Rectal smooth muscle tissue (tissue), 1 donor: ENCODE measurements around the gene CFAP410.

ENCODE experiments used
- H3K27ac ChIP-seq: one replicate; pipeline ENCODE4 v1.7.0; 2013; ENCODE audit warnings: low read depth, low read length, inconsistent platforms
- H3K27me3 ChIP-seq: one replicate; pipeline ENCODE4 v1.7.0; 2013; ENCODE audit warnings: low read length; ENCODE audit not compliant: control insufficient read depth, insufficient read depth
- H3K36me3 ChIP-seq: one replicate; pipeline ENCODE4 v1.7.0; 2013; ENCODE audit warnings: low read length; ENCODE audit not compliant: control insufficient read depth, insufficient read depth
- H3K4me1 ChIP-seq: one replicate; pipeline ENCODE4 v1.7.0; 2013; ENCODE audit warnings: low read length; ENCODE audit not compliant: control insufficient read depth, insufficient read depth
- H3K4me3 ChIP-seq: one replicate; pipeline ENCODE4 v1.7.0; 2013; ENCODE audit warnings: low read length
- H3K9ac ChIP-seq: one replicate; pipeline ENCODE4 v1.7.0; 2013; ENCODE audit warnings: low read length

CFAP410 gene

DNA sequence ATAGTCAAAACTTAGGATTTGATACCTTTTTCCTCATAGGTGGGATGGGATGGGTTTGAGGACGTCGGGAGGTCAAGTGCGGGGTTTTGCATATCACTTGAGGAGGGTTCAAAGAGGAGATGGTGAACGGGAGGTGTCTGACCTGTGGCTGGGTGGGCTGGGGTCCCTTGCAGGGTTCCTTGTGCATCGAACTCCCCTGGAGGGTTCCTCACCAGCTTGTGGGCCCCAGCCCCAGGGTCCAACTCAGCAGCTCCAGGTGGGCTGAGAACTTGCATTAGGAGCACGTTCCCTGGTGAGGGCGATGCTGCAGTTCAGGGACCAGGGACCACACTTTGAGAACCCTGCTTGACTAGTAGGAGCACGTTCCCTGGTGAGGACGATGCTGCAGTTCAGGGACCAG lies 37.4 kb upstream of the CFAP410 start:
- Histone ChIP-seq H3K36me3 (no peaks in the 10 kb centered on the region), H3K4me1 (no peaks in the 10 kb centered on the region), H3K4me3 (no peak overlapping the region), H3K27me3 (no peaks in the 10 kb centered on the region), H3K9ac (no peak overlapping the region), H3K27ac (no peak overlapping the region)

DNA sequence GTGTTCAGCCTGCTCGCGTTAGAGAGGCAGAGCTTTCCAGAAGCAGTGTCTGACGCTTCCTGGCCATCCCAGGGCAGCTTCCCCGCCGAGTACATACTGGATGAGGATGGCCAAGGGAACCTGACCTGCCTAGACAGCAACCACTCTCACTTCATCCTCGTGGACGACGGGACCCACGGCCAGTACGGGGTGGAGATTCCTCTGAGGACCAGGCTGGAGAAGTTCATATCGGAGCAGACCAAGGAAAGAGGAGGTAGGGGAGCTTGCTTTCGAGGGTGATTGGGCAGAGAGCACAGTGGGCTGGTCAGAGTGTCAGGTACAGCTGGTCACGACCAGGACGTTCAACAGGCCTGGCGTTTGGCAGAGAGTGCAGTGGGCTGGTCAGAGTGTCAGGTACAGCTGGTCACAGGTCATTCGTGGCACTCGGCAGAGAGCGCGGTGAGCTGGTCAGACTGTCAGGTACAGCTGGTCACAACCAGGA lies 36.6 kb upstream of the CFAP410 start:
- Histone ChIP-seq H3K4me1 (no peaks in the 10 kb centered on the region), H3K27me3 (peaks cover 2% of the 10 kb centered on the region), H3K27ac (no peak overlapping the region), H3K4me3 (no peak overlapping the region), H3K9ac (no peak overlapping the region), H3K36me3 (no peaks in the 10 kb centered on the region)

DNA sequence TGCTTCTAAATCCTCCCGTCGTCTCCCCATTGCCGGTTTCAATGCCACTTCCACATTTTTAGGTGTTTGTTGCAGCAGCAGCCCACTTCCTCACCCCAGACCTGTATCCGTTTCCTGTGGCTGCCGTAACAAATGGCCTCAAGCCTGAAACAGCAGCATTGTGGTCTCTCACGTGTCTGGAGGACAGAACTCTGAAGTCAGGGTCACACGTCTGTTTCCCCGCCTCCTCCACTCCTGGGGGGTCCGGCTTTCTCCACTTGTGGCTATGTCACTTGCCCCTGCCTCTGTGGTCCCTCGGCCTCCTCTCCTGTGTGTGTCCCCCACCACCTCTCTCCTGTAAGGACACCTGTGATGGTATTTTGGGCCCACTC lies 36.1 kb upstream of the CFAP410 start:
- peaks cover 4% of the 10 kb centered on the region for H3K27me3 ChIP-seq
- no peak overlapping the region for H3K4me3 ChIP-seq
- no peak overlapping the region for H3K9ac ChIP-seq
- no peak overlapping the region for H3K27ac ChIP-seq
- no peaks in the 10 kb centered on the region for H3K4me1 ChIP-seq
- no peaks in the 10 kb centered on the region for H3K36me3 ChIP-seq

DNA sequence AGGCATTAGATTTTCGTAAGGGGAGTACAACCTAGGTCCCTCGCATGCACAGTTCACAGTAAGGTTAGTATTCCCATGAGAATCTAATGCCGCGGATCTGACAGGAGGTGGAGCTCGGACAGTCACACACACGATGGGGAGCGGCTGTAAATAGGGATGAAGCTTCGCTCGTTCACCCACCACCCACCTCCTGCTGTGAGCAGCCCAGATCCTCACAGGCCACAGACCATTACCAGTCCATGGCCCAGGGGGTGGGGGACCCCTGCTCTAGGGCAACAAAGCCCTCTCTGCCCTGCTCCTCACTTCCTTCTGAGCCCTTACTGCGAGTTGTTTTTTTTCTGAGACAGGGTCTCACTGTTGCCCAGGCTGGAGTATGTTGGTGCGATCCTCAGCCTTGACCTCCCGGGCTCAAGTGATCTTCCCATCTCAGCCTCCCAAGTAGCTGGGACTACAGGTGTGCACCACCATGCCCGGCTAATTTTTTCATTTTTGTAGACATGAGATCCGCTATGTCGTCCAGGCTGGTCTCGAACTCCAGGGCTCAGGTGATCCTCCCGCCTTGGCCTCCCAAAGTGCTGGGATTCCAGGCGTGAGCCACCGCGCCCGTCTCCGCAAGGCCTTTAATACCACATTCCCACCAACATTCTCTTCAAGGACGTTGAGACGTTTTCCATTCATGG lies 35.6 kb upstream of the CFAP410 start:
- H3K36me3 ChIP-seq, result no peaks in the 10 kb centered on the region
- H3K4me1 ChIP-seq, result no peaks in the 10 kb centered on the region
- no peak overlapping the region for H3K9ac ChIP-seq
- H3K4me3 ChIP-seq, result no peak overlapping the region
- peaks cover 4% of the 10 kb centered on the region for H3K27me3 ChIP-seq
- H3K27ac ChIP-seq, result no peak overlapping the region

DNA sequence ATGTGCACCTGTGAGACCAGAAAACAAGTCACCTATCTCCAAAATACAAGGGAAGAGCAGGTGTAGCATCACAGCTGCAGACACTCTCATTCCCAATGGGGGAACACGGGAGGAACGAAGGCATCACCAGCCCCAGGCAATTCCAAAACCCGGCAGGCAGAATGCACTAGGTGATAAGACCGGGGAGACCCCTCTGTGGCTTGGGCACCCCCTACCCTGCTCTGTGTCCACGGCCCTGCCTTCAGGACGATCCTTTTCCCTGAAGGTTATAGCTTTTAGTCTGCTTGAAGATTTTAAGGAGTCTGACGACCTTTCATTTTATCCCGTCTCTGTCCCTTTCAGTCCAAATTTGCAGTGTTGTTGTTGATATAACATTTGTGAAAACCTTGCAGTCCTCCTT lies 33.4 kb upstream of the CFAP410 start:
- H3K36me3 ChIP-seq, result no peaks in the 10 kb centered on the region
- peaks cover 13% of the 10 kb centered on the region for H3K27me3 ChIP-seq
- H3K9ac ChIP-seq, result no peak overlapping the region
- H3K4me3 ChIP-seq, result no peak overlapping the region
- no peak overlapping the region for H3K27ac ChIP-seq
- no peaks in the 10 kb centered on the region for H3K4me1 ChIP-seq

DNA sequence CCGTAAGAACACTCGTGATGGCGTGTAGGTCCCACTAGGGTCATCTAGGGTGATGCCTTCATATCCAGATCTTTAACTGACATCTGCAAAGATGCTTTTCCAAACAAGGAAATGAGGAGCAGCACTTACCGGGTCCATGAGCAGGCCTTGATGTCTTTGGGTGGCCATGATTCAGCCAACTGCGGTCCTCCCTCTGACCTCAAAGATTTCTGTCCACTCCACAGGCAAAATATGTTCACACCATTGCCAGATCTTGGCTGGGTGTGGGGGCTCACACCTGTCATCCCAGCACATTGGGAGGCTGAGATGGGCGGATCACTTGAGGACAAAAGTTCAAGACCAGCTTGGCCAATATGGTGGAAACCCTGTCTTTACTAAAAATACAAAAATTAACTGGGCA lies 32.4 kb upstream of the CFAP410 start:
- H3K4me3 ChIP-seq, result no peak overlapping the region
- no peaks in the 10 kb centered on the region for H3K4me1 ChIP-seq
- H3K27me3 ChIP-seq, result peaks cover 13% of the 10 kb centered on the region
- no peak overlapping the region for H3K9ac ChIP-seq
- no peak overlapping the region for H3K27ac ChIP-seq
- H3K36me3 ChIP-seq, result no peaks in the 10 kb centered on the region

DNA sequence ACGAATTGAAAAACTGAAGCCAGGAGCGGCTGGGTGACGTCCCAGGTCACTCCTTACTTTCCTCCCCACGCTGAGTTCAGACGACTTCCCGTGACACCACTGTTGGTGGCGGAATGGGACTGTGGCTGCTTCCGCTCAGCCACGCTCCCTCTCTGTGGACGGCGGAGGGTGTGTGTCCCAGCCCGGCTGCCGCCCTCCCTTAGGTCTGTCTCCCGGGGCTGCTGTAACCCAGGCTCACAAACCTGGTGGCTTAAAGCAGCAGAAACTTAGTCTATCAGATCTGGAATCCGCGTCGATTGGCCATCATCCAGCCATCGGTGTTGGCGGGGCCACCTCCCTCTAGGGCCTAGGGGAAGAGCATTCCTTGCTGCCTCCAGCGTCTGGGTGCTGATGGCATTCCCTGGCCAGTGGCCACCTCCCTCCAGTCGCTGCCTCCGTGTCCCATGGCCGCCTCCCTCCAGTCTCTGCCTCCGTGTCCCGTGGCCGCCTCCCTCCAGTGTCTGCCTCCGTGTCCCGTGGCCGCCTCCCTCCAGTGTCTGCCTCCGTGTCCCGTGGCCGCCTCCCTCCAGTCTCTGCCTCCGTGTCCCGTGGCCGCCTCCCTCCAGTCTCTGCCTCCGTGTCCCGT lies 31.7 kb upstream of the CFAP410 start:
- Histone ChIP-seq H3K4me3 (no peak overlapping the region), H3K27me3 (peaks cover 13% of the 10 kb centered on the region)

DNA sequence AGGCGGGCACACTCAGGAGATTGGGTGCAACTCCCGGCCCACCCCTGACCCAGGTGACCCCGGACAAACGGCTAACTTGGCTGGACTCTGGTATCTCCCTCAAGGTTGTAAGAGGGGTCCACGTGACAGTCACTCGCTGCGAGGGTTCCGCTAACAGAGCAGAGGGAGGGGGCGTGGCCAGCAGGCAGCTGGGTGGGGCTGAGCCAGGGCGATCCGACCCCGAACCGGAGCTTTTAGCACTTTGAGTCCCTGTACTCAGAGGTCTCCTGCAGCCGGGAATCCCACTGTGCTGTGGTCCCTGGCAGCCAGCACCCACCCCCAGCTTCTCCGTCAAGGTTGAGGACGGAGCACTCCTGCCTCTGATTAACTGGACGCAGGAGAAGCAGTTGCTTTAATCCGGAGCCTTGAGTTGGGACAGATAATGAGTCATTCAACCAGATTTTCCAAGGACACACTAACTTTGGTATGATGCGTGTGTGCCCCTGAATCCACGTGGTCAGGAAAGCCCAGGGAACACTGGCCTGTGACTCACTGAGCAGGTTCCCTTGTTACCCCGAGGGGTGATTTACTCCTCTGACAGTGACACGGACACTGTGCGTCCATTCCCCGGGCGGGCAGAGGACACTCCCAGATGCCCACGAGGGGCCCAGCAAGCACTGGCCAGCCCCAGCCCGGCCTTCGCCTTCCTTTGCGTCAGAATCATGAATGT lies 31.0 kb upstream of the CFAP410 start:
- Histone ChIP-seq H3K4me1 (no peaks in the 10 kb centered on the region), H3K9ac (no peak overlapping the region), H3K27ac (no peak overlapping the region), H3K4me3 (peak overlapping the region; percentile 27), H3K36me3 (no peaks in the 10 kb centered on the region), H3K27me3 (peaks cover 13% of the 10 kb centered on the region)

More for the DNA sequence above, 31.7 kb upstream of the CFAP410 start:
- no peak overlapping the region for H3K9ac ChIP-seq
- H3K4me1 ChIP-seq, result no peaks in the 10 kb centered on the region
- no peak overlapping the region for H3K27ac ChIP-seq
- no peaks in the 10 kb centered on the region for H3K36me3 ChIP-seq

DNA sequence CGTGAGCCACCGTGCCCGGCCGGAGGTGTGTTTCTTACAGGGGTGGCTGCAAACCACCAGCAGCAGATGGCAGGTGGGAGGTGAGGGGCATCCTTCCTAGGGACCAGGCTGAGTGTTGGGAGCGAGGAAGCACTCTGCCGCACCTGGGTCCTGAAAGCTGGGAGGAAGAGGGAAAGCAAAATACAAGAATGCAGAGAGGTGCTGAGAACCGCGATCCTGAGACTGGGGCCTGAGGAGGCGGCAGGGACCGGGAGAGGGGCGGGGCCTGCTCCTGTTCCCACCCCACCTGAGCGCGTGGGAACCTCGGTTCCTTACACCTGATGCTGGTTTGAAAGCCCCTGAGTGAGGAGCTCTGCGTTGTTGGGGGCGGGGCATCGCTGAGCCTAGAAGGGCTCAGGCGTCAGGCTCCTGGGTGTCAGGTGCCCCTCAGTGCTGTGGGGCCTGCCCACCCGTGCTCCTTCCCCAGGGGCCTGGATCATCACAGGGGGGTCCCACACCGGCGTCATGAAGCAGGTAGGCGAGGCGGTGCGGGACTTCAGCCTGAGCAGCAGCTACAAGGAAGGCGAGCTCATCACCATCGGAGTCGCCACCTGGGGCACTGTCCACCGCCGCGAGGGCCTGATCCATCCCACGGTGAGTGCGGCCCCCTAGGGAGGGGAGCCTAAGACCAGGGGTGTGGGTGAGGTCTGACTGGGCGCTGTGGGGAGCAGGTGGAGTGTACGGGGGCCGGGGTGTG lies 29.7 kb upstream of the CFAP410 start:
- Histone ChIP-seq H3K27me3 (peaks cover 16% of the 10 kb centered on the region), H3K27ac (no peak overlapping the region), H3K4me3 (no peak overlapping the region), H3K4me1 (no peaks in the 10 kb centered on the region), H3K36me3 (no peaks in the 10 kb centered on the region), H3K9ac (no peak overlapping the region)

DNA sequence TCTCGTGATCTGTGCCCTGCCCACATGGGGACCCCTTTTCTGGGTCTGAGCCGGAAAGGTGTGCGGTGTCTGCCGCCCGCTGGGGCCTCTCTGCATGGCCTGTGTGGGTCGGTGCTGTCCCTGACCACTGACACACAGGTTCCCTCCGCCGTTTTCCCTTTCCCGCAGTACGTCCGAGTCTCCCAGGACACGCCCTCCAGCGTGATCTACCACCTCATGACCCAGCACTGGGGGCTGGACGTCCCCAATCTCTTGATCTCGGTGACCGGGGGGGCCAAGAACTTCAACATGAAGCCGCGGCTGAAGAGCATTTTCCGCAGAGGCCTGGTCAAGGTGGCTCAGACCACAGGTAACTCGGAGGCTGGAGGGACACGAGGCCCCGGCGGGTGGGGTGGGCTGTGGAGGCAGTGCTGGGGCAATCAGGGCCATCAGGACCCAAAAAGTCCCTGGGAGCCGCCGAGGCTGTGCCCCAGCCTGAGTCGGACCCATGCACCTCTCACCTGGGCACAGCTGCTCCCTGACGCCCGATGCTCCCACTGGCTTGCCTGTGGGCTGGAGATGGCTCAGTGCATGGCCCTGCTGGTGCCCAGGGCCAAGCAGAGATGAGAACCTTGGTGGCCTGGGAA lies 27.5 kb upstream of the CFAP410 start:
- Histone ChIP-seq H3K36me3 (no peaks in the 10 kb centered on the region), H3K4me3 (no peak overlapping the region), H3K9ac (no peak overlapping the region)

DNA sequence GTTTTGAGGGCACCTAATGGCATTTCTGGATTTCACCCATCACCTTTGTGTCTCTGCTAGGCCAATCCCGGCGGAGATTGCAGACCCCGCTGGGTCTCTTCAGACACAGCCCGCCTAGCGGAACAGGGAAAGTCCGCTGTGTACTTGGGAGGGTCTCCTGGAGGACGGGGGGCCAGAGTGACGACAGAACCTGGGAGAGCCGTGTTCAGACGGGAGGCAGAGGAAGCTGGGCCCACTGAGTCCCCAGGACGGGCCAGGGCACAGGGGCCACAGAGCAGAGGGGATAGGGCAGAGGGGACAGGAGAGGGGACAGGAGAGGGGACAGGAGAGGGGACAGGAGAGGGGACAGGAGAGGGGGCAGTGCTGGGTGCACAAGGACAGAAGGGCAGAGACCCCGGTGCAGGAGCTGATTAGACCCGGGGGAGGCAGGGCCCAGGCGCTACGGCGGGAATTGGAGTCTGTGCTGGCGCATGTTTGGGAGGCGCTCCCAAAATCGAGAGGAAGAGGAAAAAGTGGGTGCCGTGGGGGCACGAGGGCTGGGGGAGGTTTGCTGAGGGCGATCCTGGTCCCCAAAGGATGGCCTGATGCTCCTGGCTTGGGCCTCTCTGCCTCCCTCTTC lies 26.9 kb upstream of the CFAP410 start:
- no peak overlapping the region for H3K9ac ChIP-seq
- H3K36me3 ChIP-seq, result no peaks in the 10 kb centered on the region
- H3K4me3 ChIP-seq, result no peak overlapping the region
- no peak overlapping the region for H3K27ac ChIP-seq
- H3K4me1 ChIP-seq, result no peaks in the 10 kb centered on the region
- peaks cover 17% of the 10 kb centered on the region for H3K27me3 ChIP-seq

More for the DNA sequence above, 27.5 kb upstream of the CFAP410 start:
- Histone ChIP-seq H3K4me1 (no peaks in the 10 kb centered on the region), H3K27ac (no peak overlapping the region), H3K27me3 (peaks cover 17% of the 10 kb centered on the region)
